Measurements from ENCODE around the gene RAB5B. TPM values are rescaled to one million over a fixed set of nuclear protein-coding genes. Genes with fewer than 3 reads are reported as not detected.

The RAB5B gene
- total RNA-seq, 1 donor from 2014 or later: 111 TPM

DNA sequence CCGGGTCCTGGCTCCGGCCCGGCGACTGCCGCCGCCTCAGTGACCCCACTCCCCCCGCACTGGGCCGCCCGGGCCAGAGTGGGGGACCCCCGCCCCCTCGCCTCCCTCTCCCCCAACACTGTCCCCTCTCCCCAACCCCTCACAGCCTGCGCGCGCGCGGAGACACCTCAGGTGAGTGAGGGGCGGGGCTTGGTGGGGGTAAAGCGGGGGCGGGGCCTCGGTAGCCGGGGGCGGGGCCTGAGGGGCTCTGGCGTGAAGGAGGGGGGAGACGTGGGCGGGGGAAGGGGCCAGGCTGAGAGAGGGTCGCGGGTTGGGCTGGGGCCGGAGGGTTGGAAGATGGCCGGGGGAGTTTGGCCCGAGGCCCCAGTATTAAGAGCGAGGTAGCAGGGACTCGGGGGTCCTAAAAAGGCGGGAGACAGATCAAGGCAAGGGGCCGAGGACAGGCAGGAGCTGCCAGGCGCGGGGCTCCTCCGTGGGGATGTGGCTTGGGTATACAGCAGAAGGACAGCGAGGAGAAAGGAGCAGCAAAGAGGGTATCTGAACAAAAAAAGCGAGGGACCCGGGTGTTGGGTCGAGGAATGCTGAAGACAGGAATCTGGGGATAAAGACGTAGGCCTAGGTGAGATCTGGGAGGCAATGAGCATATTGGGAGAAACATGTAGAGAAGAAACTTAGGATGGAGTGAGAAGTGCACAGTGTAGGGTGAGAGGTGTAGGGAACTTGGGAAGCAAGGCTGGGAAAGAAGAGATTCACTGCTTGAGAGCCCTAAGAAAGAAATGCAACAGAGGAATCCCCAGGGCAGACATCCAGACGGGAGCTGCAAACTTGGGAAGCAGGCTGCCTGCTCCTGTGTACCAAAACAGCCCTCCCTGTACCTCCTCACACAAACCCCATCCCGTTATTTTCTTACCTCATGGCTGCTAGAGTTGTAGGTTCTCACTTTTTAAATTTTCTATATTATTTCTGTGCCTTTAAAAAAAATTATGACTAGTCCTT lies 34.0 kb downstream of the RAB5B start:
- Histone ChIP-seq H3K36me3 (peaks cover 27% of the 10 kb centered on the region), H3K27me3 (ENCODE audit: low read depth) (no peaks in the 10 kb centered on the region), H3K4me1 (peaks cover 12% of the 10 kb centered on the region), H3K27ac (replicated peaks) (peak overlapping the region; percentile 95), H3K4me3 (peak overlapping the region; percentile 98), H3K9me3 (replicated peaks) (no peaks in the 10 kb centered on the region)
- intact Hi-C loops (cut with micrococcal nuclease): no loop called here
- TF ChIP-seq, protein P1, sequence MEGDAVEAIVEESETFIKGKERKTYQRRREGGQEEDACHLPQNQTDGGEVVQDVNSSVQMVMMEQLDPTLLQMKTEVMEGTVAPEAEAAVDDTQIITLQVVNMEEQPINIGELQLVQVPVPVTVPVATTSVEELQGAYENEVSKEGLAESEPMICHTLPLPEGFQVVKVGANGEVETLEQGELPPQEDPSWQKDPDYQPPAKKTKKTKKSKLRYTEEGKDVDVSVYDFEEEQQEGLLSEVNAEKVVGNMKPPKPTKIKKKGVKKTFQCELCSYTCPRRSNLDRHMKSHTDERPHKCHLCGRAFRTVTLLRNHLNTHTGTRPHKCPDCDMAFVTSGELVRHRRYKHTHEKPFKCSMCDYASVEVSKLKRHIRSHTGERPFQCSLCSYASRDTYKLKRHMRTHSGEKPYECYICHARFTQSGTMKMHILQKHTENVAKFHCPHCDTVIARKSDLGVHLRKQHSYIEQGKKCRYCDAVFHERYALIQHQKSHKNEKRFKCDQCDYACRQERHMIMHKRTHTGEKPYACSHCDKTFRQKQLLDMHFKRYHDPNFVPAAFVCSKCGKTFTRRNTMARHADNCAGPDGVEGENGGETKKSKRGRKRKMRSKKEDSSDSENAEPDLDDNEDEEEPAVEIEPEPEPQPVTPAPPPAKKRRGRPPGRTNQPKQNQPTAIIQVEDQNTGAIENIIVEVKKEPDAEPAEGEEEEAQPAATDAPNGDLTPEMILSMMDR (IDR thresholded peaks at IDR 0.05; ENCODE audit: borderline replicate concordance): no peak
- DNase-seq: peak; percentile 62

DNA sequence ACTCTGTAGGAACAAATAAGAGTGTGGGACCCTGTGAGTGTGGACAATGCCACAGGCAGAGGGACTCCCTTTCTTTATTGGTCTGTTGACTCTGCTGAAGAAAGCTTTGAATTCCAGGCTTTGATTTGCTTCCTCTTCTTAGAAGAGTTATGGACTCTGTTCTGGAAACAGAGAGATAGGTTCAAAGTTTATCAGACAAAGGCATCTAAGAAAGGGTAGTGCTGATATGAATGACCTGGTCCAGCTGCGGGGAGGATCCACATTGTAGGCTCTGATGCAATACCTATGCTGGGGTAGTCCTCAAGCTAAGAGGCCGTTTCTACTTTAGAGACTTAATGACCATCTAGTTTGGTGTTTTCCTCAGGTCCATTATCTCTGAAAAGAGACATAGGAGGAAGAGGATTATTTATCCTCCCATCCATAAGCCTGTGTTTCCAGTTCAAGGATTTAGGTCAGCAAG lies 36.3 kb downstream of the RAB5B start:
- TF ChIP-seq, protein P1 (IDR thresholded peaks at IDR 0.05; ENCODE audit: borderline replicate concordance): no peak
- Histone ChIP-seq H3K36me3 (peaks cover 8% of the 10 kb centered on the region), H3K27me3 (ENCODE audit: low read depth) (no peaks in the 10 kb centered on the region), H3K4me1 (peaks cover 12% of the 10 kb centered on the region), H3K27ac (replicated peaks) (no peak overlapping the region), H3K4me3 (no peak overlapping the region), H3K9me3 (replicated peaks) (no peaks in the 10 kb centered on the region)
- DNase-seq: no peak
- intact Hi-C loops (cut with micrococcal nuclease): no loop called here

DNA sequence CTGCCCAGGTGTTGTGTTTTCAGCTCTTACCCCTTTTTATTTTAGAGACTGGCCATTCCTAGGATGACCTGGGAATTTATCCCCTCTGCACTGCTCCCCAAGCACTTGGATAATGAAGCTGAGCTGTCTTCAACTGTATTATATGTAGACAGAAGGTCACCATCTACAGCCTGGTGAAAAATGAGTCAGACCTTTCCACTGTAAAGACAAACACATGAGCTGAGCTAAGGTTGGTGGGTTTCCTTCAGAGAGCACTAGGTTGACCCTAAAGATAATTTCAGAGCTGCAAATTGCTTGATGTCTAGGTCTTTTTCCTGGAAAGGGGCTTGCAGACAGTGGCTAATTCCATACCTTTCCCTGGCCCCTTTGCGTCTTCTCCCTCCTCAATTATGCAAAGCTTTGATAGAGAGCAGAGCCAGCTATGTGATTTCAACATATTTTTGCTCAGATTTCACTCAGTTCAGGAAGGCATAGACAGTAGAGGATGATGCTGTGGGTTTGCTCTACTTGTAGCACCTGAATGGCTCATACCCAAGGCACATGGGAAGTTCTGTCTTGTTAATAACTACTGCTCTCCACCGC lies 37.7 kb downstream of the RAB5B start:
- intact Hi-C loops (cut with micrococcal nuclease): no loop called here
- H3K36me3 ChIP-seq: peaks cover 8% of the 10 kb centered on the region

DNA sequence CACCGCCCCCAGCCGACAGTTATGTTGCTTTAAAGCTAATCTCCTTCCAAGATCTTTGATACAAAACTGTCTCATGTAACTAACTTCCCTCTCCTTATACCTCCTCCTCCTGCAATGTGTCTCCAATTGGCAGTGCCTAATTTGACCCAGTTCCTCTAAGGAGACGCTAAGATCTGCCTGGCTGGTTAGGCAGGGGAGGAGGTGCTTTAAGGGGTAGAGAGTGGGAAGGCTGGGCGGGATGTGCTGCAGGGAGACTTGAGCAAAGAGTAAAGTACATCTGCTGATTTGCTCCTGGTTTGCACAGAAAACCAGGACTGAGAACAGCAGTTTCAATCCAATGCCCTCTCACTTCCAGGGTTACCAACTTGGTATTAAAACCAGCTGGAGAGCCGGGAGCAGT lies 39.6 kb downstream of the RAB5B start:
- TF ChIP-seq, protein P1 (IDR thresholded peaks at IDR 0.05; ENCODE audit: borderline replicate concordance): no peak
- Histone ChIP-seq H3K4me1 (no peaks in the 10 kb centered on the region), H3K36me3 (peaks cover 11% of the 10 kb centered on the region), H3K27me3 (ENCODE audit: low read depth) (no peaks in the 10 kb centered on the region), H3K9me3 (replicated peaks) (no peaks in the 10 kb centered on the region), H3K27ac (replicated peaks) (no peak overlapping the region), H3K4me3 (no peak overlapping the region)
- no peak for DNase-seq
- intact Hi-C loops (cut with micrococcal nuclease): no loop called here

More for the DNA sequence above, 37.7 kb downstream of the RAB5B start:
- H3K9me3 ChIP-seq (replicated peaks): no peaks in the 10 kb centered on the region
- H3K27ac ChIP-seq (replicated peaks): no peak overlapping the region
- peaks cover 12% of the 10 kb centered on the region for H3K4me1 ChIP-seq
- no peak overlapping the region for H3K4me3 ChIP-seq
- no peaks in the 10 kb centered on the region for H3K27me3 ChIP-seq (ENCODE audit: low read depth)
- no peak for DNase-seq
- TF ChIP-seq, protein P1 (IDR thresholded peaks at IDR 0.05; ENCODE audit: borderline replicate concordance): no peak

DNA sequence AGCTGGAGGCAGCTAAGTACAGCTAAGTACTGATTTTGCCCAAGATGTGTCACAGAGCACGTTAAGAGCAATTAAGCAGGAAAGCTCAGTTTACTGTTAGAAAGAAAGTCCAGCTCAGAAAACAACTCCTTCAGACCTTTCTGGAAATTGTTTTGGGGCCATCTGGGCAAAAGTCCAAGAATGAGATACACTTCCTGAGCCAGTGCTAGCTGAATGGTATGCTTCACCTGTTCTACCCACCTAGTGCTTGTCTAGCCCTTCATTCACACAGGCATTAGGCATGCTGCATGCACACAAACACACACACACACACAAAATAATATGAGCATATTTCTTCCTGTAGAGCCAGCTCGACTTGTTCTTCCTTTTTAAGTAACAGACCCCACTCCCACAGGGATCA lies 40.3 kb downstream of the RAB5B start:
- Histone ChIP-seq H3K4me1 (no peaks in the 10 kb centered on the region), H3K36me3 (peaks cover 18% of the 10 kb centered on the region), H3K4me3 (no peak overlapping the region), H3K27ac (replicated peaks) (no peak overlapping the region), H3K9me3 (replicated peaks) (no peaks in the 10 kb centered on the region), H3K27me3 (ENCODE audit: low read depth) (no peaks in the 10 kb centered on the region)
- TF ChIP-seq, protein P1 (IDR thresholded peaks at IDR 0.05; ENCODE audit: borderline replicate concordance): no peak
- no peak for DNase-seq
- intact Hi-C loops (cut with micrococcal nuclease): no loop called here
